ENCODE results near the gene SLC26A5. TPM values are rescaled to one million over a fixed set of nuclear protein-coding genes. Genes with fewer than 3 reads are reported as not detected.

The SLC26A5 gene
- total and polyA plus RNA-seq, 2 donors (not counting 3 experiments of a cell fraction or from before 2014, with no cell fraction given), result not detected

DNA sequence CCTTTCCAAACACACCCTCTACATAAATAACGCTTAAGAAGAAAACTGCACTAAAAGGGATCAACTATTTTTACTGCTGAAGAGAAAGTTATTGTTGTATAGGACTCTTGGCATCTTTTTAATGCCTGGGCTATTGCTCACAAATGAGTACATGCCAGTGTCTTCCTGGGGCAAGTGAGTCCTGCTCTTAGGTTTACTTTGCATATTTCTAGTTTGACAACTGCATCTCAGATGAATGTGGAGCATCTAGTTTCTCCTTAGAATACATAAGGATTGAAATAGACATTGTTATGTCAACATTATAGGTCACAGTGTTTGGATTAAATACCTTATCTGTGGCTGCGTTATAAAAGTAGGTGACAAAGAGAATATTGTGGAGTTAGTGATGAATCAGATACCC, 54.0 kb downstream of the SLC26A5 start:
- H3K9me3 ChIP-seq (replicated peaks; ENCODE audit: control insufficient read depth, insufficient read depth, low read length), result no peaks in the 10 kb centered on the region
- no peaks in the 10 kb centered on the region for H3K79me2 ChIP-seq (ENCODE audit: control insufficient read depth, insufficient read depth, low read length)
- ChIA-PET CTCF (no interaction called here), POLR2A (no interaction called here)
- FAIRE-seq (no peak), DNase-seq (ENCODE audit: low read depth, low spot score) (no peak)
- intact Hi-C loops (cut with micrococcal nuclease), result no loop called here
- H3K4me2 ChIP-seq (ENCODE audit: insufficient read depth, low read length), result no peak overlapping the region
- dilution Hi-C loops (cut with MboI; ENCODE audit: extremely low pct_ligation_motif_present, low sequenced_read_pairs), result no loop called here
- no peaks in the 10 kb centered on the region for H3K4me1 ChIP-seq (ENCODE audit: control insufficient read depth, extremely low read depth, insufficient read depth, low read length)
- no peak overlapping the region for H3K9ac ChIP-seq (replicated peaks; ENCODE audit: extremely low read depth, insufficient read depth, low read length)
- H3K27me3 ChIP-seq (ENCODE audit: control insufficient read depth in 2 of 2, insufficient read depth in 2 of 2, low read length in 2 of 2), result no peaks in the 10 kb centered on the region
- no peaks in the 10 kb centered on the region for H3K36me3 ChIP-seq (ENCODE audit: control insufficient read depth in 2 of 2, extremely low read depth in 1 of 2, insufficient read depth in 2 of 2, low read length in 2 of 2)
- no peaks in the 10 kb centered on the region for H4K20me1 ChIP-seq (replicated peaks; ENCODE audit: control insufficient read depth, extremely low read depth, insufficient read depth, low read length)
- no TSS peak for BruUV-seq (replicated peaks)
- no peak overlapping the region for H2AFZ ChIP-seq (ENCODE audit: low read depth, low read length)
- H3K27ac ChIP-seq (ENCODE audit: insufficient read depth, low read depth, low read length), result no peak overlapping the region
- H3K9me1 ChIP-seq (replicated peaks; ENCODE audit: control insufficient read depth, extremely low read depth, insufficient read depth, low read length), result no peaks in the 10 kb centered on the region
- no peak overlapping the region for H3K4me3 ChIP-seq (replicated peaks in 1 of 3; ENCODE audit: insufficient read depth in 1 of 3, low read depth in 1 of 3, low read length in 3 of 3)
- TF ChIP-seq POLR2A (IDR thresholded peaks at IDR 0.05; ENCODE audit: low read depth, low read length) (no peak), JUN (IDR thresholded peaks at IDR 0.05; ENCODE audit: borderline replicate concordance, insufficient read depth, insufficient read length, low read depth) (no peak), MYC (IDR thresholded peaks at IDR 0.05; ENCODE audit: low read depth, low read length) (no peak), POLR2AphosphoS5 (IDR thresholded peaks at IDR 0.05; ENCODE audit: insufficient read depth, low read depth, low read length) (no peak), FOS (IDR thresholded peaks at IDR 0.05; ENCODE audit: borderline replicate concordance, insufficient read depth, low read length) (no peak), GATA2 (IDR thresholded peaks at IDR 0.05; ENCODE audit: insufficient read depth, insufficient read length, low read depth, low read length) (no peak), EZH2 (IDR thresholded peaks at IDR 0.05; ENCODE audit: borderline replicate concordance, low read depth, low read length, severe bottlenecking) (no peak)
- TF ChIP-seq, protein P1, sequence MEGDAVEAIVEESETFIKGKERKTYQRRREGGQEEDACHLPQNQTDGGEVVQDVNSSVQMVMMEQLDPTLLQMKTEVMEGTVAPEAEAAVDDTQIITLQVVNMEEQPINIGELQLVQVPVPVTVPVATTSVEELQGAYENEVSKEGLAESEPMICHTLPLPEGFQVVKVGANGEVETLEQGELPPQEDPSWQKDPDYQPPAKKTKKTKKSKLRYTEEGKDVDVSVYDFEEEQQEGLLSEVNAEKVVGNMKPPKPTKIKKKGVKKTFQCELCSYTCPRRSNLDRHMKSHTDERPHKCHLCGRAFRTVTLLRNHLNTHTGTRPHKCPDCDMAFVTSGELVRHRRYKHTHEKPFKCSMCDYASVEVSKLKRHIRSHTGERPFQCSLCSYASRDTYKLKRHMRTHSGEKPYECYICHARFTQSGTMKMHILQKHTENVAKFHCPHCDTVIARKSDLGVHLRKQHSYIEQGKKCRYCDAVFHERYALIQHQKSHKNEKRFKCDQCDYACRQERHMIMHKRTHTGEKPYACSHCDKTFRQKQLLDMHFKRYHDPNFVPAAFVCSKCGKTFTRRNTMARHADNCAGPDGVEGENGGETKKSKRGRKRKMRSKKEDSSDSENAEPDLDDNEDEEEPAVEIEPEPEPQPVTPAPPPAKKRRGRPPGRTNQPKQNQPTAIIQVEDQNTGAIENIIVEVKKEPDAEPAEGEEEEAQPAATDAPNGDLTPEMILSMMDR (IDR thresholded peaks at IDR 0.05; ENCODE audit: extremely low read depth in 1 of 2, insufficient read depth in 1 of 2, low read depth in 1 of 2, low read length in 2 of 2), result no peak
- TF ChIP-seq, protein P2, sequence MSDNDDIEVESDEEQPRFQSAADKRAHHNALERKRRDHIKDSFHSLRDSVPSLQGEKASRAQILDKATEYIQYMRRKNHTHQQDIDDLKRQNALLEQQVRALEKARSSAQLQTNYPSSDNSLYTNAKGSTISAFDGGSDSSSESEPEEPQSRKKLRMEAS (IDR thresholded peaks at IDR 0.05; ENCODE audit: insufficient read depth, insufficient read length), result no peak
